Measurements from ENCODE around the gene UMAD1. TPM values are rescaled to one million over a fixed set of nuclear protein-coding genes. Genes with fewer than 3 reads are reported as not detected.

UMAD1 gene
- 21.2 and 24.4 TPM in 2 replicates for total RNA-seq (2014; rRNA removed; shearing (Covaris generic))

- DNase-seq (ENCODE audit: low read depth), result peak; percentile 100
These were observed at the start of gene UMAD1 for GRCh38 chr7:7640221-7641128. UMAD1 (plus strand) TSS chr7:7640752; CDS start chr7:7673372, 32,620 bp downstream.

GRCh38 chr7:7595451-7595850, 45.1 kb upstream of the UMAD1 start:
- DNase-seq (ENCODE audit: low read depth), result peak; percentile 13

- no peak for DNase-seq (ENCODE audit: low read depth)
These were observed 44.4 kb upstream of the UMAD1 start for GRCh38 chr7:7596176-7596575.

- DNase-seq (ENCODE audit: low read depth), result no peak
These were observed 33.5 kb upstream of the UMAD1 start for GRCh38 chr7:7607010-7607409.

- DNase-seq (ENCODE audit: low read depth), result no peak
These were observed 31.2 kb upstream of the UMAD1 start for GRCh38 chr7:7609330-7609729.

- no peak for DNase-seq (ENCODE audit: low read depth)
These were observed 28.0 kb upstream of the UMAD1 start for GRCh38 chr7:7612519-7612918.

GRCh38 chr7:7613210-7613609, 27.3 kb upstream of the UMAD1 start:
- no peak for DNase-seq (ENCODE audit: low read depth)

GRCh38 chr7:7614018-7614741, 26.4 kb upstream of the UMAD1 start:
- no peak for DNase-seq (ENCODE audit: low read depth)

- no peak for DNase-seq (ENCODE audit: low read depth)
These were observed 23.0 kb upstream of the UMAD1 start for GRCh38 chr7:7617550-7617949.

GRCh38 chr7:7618410-7618809, 22.1 kb upstream of the UMAD1 start:
- DNase-seq (ENCODE audit: low read depth), result no peak

GRCh38 chr7:7620236-7620635, 20.3 kb upstream of the UMAD1 start:
- no peak for DNase-seq (ENCODE audit: low read depth)

GRCh38 chr7:7620644-7621210, 19.8 kb upstream of the UMAD1 start:
- DNase-seq (ENCODE audit: low read depth), result no peak

- DNase-seq (ENCODE audit: low read depth), result no peak
These were observed 12.1 kb upstream of the UMAD1 start for GRCh38 chr7:7628476-7628875.

GRCh38 chr7:7630626-7631329, 9.8 kb upstream of the UMAD1 start:
- DNase-seq (ENCODE audit: low read depth), result no peak

- peak; percentile 10 for DNase-seq (ENCODE audit: low read depth)
These were observed 1.1 kb upstream of the UMAD1 start for GRCh38 chr7:7639421-7639820.

GRCh38 chr7:7639847-7640220, 718 bp upstream of the UMAD1 start:
- peak; percentile 32 for DNase-seq (ENCODE audit: low read depth)

GRCh38 chr7:7641129-7641663, 644 bp downstream of the UMAD1 start:
- DNase-seq (ENCODE audit: low read depth), result no peak

GRCh38 chr7:7642081-7642480, 1.5 kb downstream of the UMAD1 start:
- DNase-seq (ENCODE audit: low read depth), result no peak

GRCh38 chr7:7647495-7648036, 7.0 kb downstream of the UMAD1 start:
- DNase-seq (ENCODE audit: low read depth), result no peak

GRCh38 chr7:7650682-7651206, 10.2 kb downstream of the UMAD1 start:
- DNase-seq (ENCODE audit: low read depth), result no peak

GRCh38 chr7:7651479-7651878, 10.9 kb downstream of the UMAD1 start:
- no peak for DNase-seq (ENCODE audit: low read depth)

All from RPMI7951 (cell line).